K562 (cell line): ENCODE results near the gene PTP4A1. TPM values are rescaled to one million over a fixed set of nuclear protein-coding genes. Genes with fewer than 3 reads are reported as not detected.

ENCODE experiments used
- CBFA2T2 ChIP-seq: fragments of 450-650 bp; conservative IDR thresholded peaks from 2 replicates; pipeline ENCODE4 v1.6.1; 2017; ENCODE audit warnings: mild to moderate bottlenecking
- DACH1 ChIP-seq: fragments of 450-650 bp; IDR thresholded peaks from 2 replicates; pipeline ENCODE4 v1.6.1; 2018; ENCODE audit not compliant: partially characterized antibody
- ESRRB ChIP-seq: fragments of 250-450 bp; sonication (Bioruptor Pico); IDR thresholded peaks from 2 replicates; pipeline ENCODE4 v1.5.0; 2020; ENCODE audit warnings: mild to moderate bottlenecking, moderate library complexity, borderline replicate concordance
- GABPB2 ChIP-seq: fragments of 250-450 bp; sonication (Bioruptor Pico); conservative IDR thresholded peaks from 2 replicates; pipeline ENCODE4 v1.5.1; 2021; ENCODE audit warnings: mild to moderate bottlenecking
- GTF2E2 ChIP-seq: fragments of 200-800 bp; sonication (Bioruptor generic); IDR thresholded peaks from 2 replicates; pipeline ENCODE4 v1.6.1; 2016; ENCODE audit warnings: missing genetic modification characterization, missing compliant biosample characterization
- KLF13 ChIP-seq: fragments of 450-650 bp; IDR thresholded peaks from 2 replicates; pipeline ENCODE4 v1.6.1; 2016; ENCODE audit warnings: missing genetic modification characterization, low read depth, mild to moderate bottlenecking, missing compliant biosample characterization, moderate library complexity, borderline replicate concordance
- MAFF ChIP-seq: IDR thresholded peaks from 2 replicates; pipeline ENCODE4 v1.6.1; 2012; ENCODE audit warnings: low read length, improper control_type of control experiment
- NR2C1 ChIP-seq, 2 experiments: fragments of 450-650 bp; IDR thresholded peaks; 2 replicates each; pipeline ENCODE4 v1.6.1; 2017; ENCODE audit warnings: mild to moderate bottlenecking in 2 of 2, antibody characterized with exemption in 1 of 2, inconsistent platforms in 1 of 2, missing compliant biosample characterization in 1 of 2, missing genetic modification characterization in 1 of 2
- PKNOX1 ChIP-seq: fragments of 450-650 bp; IDR thresholded peaks from 2 replicates; pipeline ENCODE4 v1.6.1; 2016
- RBFOX2 ChIP-seq: fragments of 200-400 bp; formaldehyde crosslinking; IDR thresholded peaks from 2 replicates; pipeline ENCODE4 v1.6.1; 2017; ENCODE audit warnings: low read depth, mild to moderate bottlenecking, low read length, moderate library complexity
- RBM39 ChIP-seq: fragments of 200-400 bp; formaldehyde crosslinking; optimal IDR thresholded peaks from 2 replicates; pipeline ENCODE3; 2018; ENCODE audit warnings: low read depth, low read length
- RFX7 ChIP-seq: fragments of 250-450 bp; sonication (Bioruptor Pico); IDR thresholded peaks from 2 replicates; pipeline ENCODE4 v1.5.1; 2021; ENCODE audit warnings: mild to moderate bottlenecking
- SREBF2 ChIP-seq: sonication (generic); formaldehyde crosslinking; IDR thresholded peaks from 2 replicates; pipeline ENCODE4 v1.4.0; 2020; ENCODE audit warnings: mild to moderate bottlenecking, missing genetic modification reagents
- U2AF2 ChIP-seq: fragments of 200-400 bp; formaldehyde crosslinking; optimal IDR thresholded peaks from 2 replicates; pipeline ENCODE3; 2017; ENCODE audit warnings: low read depth, mild to moderate bottlenecking, low read length
- VEZF1 ChIP-seq: fragments of 200-800 bp; sonication (Bioruptor generic); IDR thresholded peaks from 2 replicates; pipeline ENCODE4 v1.6.1; 2017; ENCODE audit warnings: missing genetic modification characterization, missing compliant biosample characterization
- ZNF197 ChIP-seq: fragments of 200-800 bp; sonication (Bioruptor generic); IDR thresholded peaks from 2 replicates; pipeline ENCODE4 v1.6.1; 2016; ENCODE audit warnings: low read depth, missing genetic modification characterization, missing compliant biosample characterization
- ZNF253 ChIP-seq: fragments of 250-450 bp; sonication (Bioruptor Pico); conservative IDR thresholded peaks from 2 replicates; pipeline ENCODE4 v1.6.1; 2021; ENCODE audit warnings: mild to moderate bottlenecking
- ZNF444 ChIP-seq: fragments of 250-450 bp; sonication (Bioruptor Pico); IDR thresholded peaks from 2 replicates; pipeline ENCODE4 v1.4.0; 2020; ENCODE audit warnings: mild to moderate bottlenecking, moderate library complexity
- ZNF583 ChIP-seq: fragments of 250-450 bp; sonication (Bioruptor Pico); IDR thresholded peaks from 2 replicates; pipeline ENCODE4 v1.4.0; 2020
- ZNF707 ChIP-seq: fragments of 250-450 bp; sonication (Bioruptor Pico); conservative IDR thresholded peaks from 2 replicates; pipeline ENCODE4 v1.8.0; 2022; ENCODE audit warnings: inconsistent platforms, mild to moderate bottlenecking, moderate library complexity
- polyA plus RNA-seq, 8 experiments: library from polyadenylated mRNA; depleted of rRNA in 4 of 8; stranded (reverse) in 5 of 8; unstranded in 3 of 8; fragments of >200 nt; fragmentation: Nextera tagmentation in 2 of 8; fragmentation: Illumina TruSeq in 1 of 8; extraction: Ambion mirVana in 2 of 8; extraction: Trizol in 1 of 8; gene quantifications; 2 replicates each; pipeline versions ENCODE4 v1.2.1 to v1.2.3, GENCODE V29; 2011 to 2014; ENCODE audit warnings: inconsistent platforms in 1 of 8, missing spikeins in 1 of 8
- total RNA-seq, 7 experiments: library from RNA; depleted of rRNA in 6 of 7; stranded (reverse); fragments of >200 nt in 6 of 7; fragmentation: Illumina TruSeq in 2 of 7; extraction: Trizol in 2 of 7; gene quantifications; 2 replicates each; pipeline versions ENCODE4 v1.2.1 to v1.2.3, GENCODE V29; 2011 to 2021; ENCODE audit warnings: low replicate concordance in 1 of 7
- TF ChIP-seq, protein P1 (sequence below): conservative IDR thresholded peaks from 2 replicates; pipeline ENCODE4 v1.6.1; 2011; ENCODE audit warnings: low read depth, mild to moderate bottlenecking, low read length; ENCODE audit not compliant: control insufficient read depth
- TF ChIP-seq, protein P2 (sequence below): IDR thresholded peaks from 3 replicates; pipeline ENCODE4 v1.6.1; 2011; ENCODE audit warnings: borderline replicate concordance, mild to moderate bottlenecking; ENCODE audit not compliant: insufficient read length, insufficient read depth

Gene PTP4A1
- total and polyA plus RNA-seq, 9 of the 15 experiments (the other 6 are each of a cell fraction or from before 2014, with no cell fraction given), result 3.7 to 67.5 (median 13.1) TPM

DNA sequence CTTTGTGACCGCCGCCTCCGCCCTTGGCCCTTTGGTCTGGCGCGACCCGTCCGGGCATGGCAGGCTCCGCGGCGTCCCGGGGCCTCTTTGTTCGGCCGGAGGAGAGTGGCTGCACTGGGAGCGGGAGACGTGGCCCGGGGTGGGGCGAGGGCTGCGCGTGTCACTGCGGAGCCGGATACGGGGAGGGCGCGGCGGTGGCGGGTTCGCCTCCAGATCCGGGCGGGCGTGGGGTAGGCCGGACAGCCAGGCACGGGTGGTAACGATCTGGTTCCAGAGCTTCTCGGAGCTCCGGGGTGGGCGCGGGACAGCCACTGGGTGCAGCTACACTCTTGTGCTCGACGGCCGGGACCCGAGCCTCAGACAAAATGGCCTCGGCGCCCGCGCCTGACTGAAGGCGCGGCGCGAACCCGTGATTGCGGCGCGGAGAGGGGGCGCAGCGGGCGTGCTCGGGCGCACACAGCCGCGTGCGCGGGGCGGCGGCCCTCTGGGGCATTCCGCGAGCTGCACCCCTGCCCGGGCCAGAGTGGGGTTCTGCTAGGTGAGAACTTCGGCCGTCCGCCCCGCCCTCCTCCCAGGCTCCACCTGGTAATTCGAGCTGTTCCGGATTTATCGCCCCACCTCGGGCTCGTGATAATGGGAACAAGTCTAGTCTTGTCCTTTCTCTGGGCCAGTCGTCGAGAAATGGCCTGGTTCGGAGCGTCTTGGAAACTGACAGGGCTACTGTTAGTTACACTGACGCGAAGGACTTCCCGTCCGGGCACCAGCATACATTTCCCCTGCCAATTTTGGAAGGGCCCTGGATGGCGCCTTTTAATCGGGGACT lies 1.0 kb downstream of the PTP4A1 start (continued):
- TF ChIP-seq, protein P1, sequence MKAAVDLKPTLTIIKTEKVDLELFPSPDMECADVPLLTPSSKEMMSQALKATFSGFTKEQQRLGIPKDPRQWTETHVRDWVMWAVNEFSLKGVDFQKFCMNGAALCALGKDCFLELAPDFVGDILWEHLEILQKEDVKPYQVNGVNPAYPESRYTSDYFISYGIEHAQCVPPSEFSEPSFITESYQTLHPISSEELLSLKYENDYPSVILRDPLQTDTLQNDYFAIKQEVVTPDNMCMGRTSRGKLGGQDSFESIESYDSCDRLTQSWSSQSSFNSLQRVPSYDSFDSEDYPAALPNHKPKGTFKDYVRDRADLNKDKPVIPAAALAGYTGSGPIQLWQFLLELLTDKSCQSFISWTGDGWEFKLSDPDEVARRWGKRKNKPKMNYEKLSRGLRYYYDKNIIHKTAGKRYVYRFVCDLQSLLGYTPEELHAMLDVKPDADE, result peak; percentile 48
- no peak for TF ChIP-seq CBFA2T2
- TF ChIP-seq ESRRB (CRISPR knock-in tag), result no peak
- TF ChIP-seq SREBF2 (CRISPR knock-in tag), result no peak
- no peak for TF ChIP-seq MAFF
- no peak for TF ChIP-seq U2AF2
- no peak for TF ChIP-seq ZNF707 (CRISPR knock-in tag)
- 0 out of 2 replicates have a peak, but pooled peaks have one; percentile 16 for TF ChIP-seq KLF13
- no peak for TF ChIP-seq RFX7 (CRISPR knock-in tag)
- TF ChIP-seq NR2C1 (IDR thresholded peaks at IDR 0.05), result no peak
- no peak for TF ChIP-seq NR2C1 (tag; IDR thresholded peaks at IDR 0.05)
- TF ChIP-seq GABPB2 (CRISPR knock-in tag), result no peak
- TF ChIP-seq, protein P2, sequence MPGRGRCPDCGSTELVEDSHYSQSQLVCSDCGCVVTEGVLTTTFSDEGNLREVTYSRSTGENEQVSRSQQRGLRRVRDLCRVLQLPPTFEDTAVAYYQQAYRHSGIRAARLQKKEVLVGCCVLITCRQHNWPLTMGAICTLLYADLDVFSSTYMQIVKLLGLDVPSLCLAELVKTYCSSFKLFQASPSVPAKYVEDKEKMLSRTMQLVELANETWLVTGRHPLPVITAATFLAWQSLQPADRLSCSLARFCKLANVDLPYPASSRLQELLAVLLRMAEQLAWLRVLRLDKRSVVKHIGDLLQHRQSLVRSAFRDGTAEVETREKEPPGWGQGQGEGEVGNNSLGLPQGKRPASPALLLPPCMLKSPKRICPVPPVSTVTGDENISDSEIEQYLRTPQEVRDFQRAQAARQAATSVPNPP, result no peak
- no peak for TF ChIP-seq ZNF583
- TF ChIP-seq PKNOX1, result no peak
- peak; percentile 18; the same call in 1 of the 2 replicates for TF ChIP-seq GTF2E2 (tag)
- no peak for TF ChIP-seq ZNF444
- peak; percentile 56; the same call in 1 of the 2 replicates for TF ChIP-seq VEZF1
- TF ChIP-seq ZNF197 (CRISPR knock-in tag), result no peak
- TF ChIP-seq RBM39, result no peak
- TF ChIP-seq ZNF253 (CRISPR knock-in tag), result no peak
- no peak for TF ChIP-seq DACH1
- TF ChIP-seq RBFOX2, result peak; percentile 89
